Left renal pelvis (tissue), 4 donors: ENCODE data around the gene FLNC. TPM values are rescaled to one million over a fixed set of nuclear protein-coding genes. Genes with fewer than 3 reads are reported as not detected.

Experiments used
- DNase-seq, 4 donors: peaks; one replicate each; pipeline ENCODE4 v3.0.0-alpha.2; 2013; ENCODE audit warnings: low read depth in 4 of 4, low spot score in 3 of 4
- polyA plus RNA-seq, 4 donors: library from polyadenylated mRNA; unstranded; fragments of 120-200 nt; gene quantifications; one replicate each; pipeline ENCODE4 v1.2.1, GENCODE V29; 2013; ENCODE audit not compliant: insufficient read length in 4 of 4

The FLNC gene
- polyA plus RNA-seq, 4 donors: 11.8 to 21.0 (median 17.2) TPM

DNA sequence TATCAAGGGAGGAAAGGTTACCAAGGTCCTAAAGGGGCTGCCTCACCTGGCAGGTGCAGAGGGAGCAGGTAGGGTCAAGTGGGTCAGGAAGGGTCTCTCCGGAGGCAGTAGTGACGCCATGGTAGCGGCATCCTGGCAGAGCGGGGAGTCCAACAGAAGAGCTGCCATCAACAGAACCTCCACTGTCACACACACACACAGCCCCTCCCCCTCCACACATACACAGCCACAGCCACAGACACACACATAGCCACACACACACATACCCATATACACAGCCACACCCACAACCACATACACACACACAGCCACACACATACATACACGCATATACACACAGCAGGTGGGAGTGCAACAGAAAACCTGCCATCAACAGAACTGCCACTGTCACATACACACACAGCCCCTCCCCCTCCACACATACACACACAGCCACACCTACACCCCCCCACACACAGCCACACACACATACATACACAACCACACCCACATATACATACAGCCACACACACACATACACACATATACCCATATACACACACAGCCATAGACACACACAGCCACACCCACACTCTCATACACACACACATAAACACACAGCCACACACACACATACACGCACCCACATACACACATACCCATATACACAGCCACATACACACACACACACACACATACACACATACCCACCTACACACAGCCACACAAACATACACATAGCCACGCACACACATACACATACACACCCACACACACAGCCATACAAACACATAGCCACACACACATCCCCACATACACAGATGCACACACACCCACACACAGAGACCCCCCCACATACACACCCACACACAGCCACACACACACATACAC lies 57.2 kb downstream of the FLNC start:
- no peak for DNase-seq

DNA sequence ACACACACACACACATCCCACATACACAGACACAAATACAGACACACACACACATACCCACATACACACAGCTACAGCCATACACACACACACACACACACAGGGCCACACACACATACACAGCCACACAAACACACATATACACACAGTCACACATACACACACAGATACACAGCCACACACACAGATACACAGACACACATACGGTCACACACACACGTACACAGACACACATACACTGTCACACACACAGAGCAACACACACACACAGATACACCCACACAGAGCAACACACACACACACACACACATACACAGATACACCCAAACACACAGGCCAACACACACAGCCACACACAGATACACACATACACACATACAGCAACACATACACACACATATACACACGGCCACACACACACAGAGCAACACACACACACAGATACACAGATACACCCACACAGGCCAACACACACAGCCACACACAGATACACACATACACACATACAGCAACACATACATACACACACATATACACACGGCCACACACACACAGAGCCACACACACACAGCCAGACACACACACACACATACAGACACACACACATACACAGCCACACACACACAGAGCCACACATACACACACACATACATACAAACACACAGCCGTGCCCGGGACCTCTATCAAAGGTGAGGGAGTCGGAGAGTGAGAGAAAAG lies 58.0 kb downstream of the FLNC start:
- DNase-seq: no peak

DNA sequence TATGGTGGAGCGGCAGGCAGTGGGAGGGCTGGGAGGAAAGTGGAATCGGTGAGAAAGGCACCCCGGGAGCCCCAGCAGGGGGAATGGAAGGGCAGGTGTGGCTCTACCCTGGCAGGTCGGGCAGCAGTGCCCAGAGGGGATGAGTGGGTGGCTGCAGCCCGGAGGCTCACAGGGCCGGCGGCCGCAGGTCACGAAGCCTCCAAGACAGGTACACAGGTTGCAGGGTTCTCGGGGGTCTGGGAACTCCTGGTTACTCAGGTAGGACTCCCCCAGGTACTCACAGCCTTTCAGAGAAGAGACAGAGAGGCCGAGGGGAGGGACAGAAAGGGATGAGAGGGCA lies 58.5 kb downstream of the FLNC start:
- no peak for DNase-seq

DNA sequence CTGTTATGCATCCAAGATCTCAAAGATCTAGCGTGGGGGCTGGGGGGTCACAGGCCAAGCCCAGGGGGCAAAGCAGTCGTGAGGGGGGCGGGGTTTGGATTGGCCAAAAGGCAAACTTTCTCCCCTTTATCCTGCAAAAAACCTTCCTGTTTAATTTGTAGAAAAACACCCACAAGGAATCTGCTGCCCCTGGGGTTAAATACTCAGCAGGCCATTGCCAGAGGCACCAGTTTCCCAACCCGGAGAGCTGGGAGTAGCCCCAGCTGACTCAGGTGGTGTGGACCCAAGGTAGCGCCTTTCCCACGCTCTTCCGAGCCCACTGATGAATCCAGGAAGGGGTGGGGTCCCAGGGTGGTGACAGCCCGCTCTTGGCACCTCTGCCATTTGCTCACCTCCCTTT lies 58.9 kb downstream of the FLNC start:
- DNase-seq: no peak

GRCh38 chr7:128890306-128891109 lies 60.3 kb downstream of the FLNC start:
- DNase-seq: no peak

GRCh38 chr7:128891110-128891941 lies 61.1 kb downstream of the FLNC start:
- no peak for DNase-seq

GRCh38 chr7:128891942-128892269 lies 61.7 kb downstream of the FLNC start:
- no peak for DNase-seq

DNA sequence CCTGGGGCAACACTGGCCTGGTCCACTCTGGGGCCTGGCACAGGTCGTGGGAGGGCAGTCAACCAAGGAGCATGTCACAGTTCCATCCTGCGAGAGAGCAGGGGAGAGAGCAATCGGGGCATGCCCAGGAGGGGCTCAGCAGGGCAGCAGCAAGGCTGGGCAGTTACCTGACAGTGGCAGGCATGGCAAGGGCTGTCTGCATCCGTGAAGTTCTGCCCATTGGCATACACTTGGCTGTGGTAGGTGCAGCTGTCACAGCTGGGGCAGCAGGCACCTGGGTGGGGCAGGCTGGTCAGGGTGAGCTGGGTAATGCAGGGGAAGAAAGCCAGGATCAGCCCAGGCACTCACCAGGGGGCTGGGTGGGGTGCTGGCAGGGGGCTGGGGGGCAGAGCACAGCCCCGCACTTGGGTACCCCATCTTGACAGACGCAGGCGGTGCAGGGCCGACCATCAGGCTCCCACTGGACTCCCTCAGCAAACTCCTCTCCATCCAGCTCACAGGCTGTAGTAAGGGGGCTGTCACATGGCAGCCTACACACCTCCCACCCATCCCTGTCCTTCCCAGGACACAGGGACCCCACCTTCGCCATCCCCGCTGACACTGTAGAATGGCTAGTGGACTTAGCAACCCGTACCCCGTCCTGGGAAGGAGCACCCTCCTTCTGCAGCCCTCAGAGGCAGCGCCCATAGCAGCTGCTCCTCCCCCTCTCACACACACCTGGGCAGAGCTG lies 62.5 kb downstream of the FLNC start:
- no peak for DNase-seq

GRCh38 chr7:128893251-128894100 lies 63.3 kb downstream of the FLNC start:
- DNase-seq: no peak

DNA sequence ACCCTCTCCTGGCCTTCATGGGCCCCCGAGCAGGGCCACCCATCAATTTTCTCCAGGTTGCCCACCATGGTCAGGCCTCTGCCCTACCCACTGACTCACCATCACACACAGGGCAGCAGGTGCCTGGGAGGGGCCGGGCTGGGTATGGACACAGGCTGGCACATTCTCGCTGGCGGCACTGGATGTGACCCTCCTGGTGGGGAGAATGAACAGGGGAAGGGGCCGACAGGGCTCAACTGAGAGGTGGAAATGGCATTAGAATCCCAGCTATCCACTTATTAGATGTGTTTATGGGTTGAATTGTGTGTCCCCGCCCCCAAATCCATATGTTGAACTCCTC lies 63.9 kb downstream of the FLNC start:
- DNase-seq: no peak

DNA sequence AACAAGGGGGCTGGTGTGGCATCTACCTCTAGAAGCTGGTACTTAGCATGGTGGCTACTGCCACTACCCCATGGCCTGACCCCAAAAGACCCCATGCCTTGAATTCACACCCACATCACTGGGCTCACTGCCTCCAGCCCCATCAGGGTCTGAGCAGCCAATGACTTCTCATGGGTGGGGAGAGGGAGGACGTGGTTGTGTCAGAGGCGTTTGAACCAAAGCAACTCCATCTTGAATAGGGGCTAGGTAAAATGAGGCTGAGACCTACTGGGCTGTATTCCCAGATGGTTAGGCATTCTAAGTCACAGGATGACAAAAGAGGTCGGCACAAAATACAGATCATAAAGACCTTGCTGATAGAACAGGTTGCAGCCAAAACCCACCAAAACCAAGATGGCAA lies 65.1 kb downstream of the FLNC start:
- DNase-seq: no peak

- DNase-seq: no peak
These were observed 69.2 kb downstream of the FLNC start for GRCh38 chr7:128899392-128899791.

- DNase-seq: no peak
These were observed 70.0 kb downstream of the FLNC start for GRCh38 chr7:128900237-128900636.

GRCh38 chr7:128902761-128903585 lies 72.8 kb downstream of the FLNC start:
- DNase-seq: no peak

DNA sequence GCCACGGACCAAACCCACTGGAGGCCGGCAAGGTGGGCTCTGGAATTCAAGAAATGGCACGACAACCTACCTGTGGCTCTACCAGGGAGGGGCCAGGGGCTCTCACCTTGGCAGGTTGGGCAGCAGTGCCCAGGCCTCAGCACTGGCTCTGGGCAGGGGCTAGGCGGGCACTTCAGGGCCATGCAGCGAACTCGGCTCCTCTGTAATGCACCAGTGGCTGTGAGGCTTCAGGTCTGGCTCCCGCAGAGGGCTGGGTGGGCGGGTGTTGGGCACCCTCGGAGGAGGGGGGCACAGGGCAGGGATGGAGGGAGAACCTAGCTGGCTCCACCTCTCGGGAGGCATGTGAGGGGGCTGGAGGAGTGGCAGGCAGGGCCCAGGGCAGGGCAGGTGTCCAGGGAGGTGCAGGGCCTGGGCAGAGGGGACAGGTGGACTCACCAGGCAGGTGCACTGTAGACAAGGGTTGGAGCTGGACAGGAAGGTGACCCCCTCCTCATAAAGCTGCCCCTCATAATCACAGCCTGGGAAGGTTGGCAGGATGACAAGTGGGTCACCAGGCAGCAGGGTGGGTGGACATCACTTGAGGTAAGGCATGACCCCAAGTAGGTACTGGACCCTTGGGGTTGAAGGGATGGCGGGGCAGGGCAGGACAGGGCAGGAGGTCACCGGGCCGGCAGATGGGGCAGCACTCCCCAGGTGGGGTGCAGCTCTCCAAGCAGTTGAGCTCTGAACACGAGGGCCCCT lies 73.6 kb downstream of the FLNC start:
- DNase-seq: no peak

GRCh38 chr7:128904381-128905197 lies 74.4 kb downstream of the FLNC start:
- DNase-seq: no peak
